CD4-positive, alpha-beta T cell treated with Interleukin-1 beta for 1 hour (primary cell): ENCODE data around the gene TP53RK.

Source experiments
- DNase-seq, 2 donors: peaks; one replicate each; pipeline ENCODE4 v3.0.0-alpha.2; 2020 to 2022

The TP53RK gene

GRCh38 chr20:46637427-46638133 lies 51.7 kb downstream of the TP53RK start:
- no peak for DNase-seq

- DNase-seq = no peak
Measured at GRCh38 chr20:46637020-46637419, 52.2 kb downstream of the TP53RK start.

GRCh38 chr20:46636514-46636913 lies 52.7 kb downstream of the TP53RK start:
- no peak for DNase-seq

GRCh38 chr20:46635514-46636136 lies 53.6 kb downstream of the TP53RK start:
- no peak for DNase-seq

GRCh38 chr20:46634528-46634927 lies 54.7 kb downstream of the TP53RK start:
- DNase-seq = no peak
